Smooth muscle cell (in vitro differentiated cells): ENCODE results near the gene AKR7A3. TPM values are rescaled to one million over a fixed set of nuclear protein-coding genes. Genes with fewer than 3 reads are reported as not detected.

ENCODE experiments used
- DNase-seq: peaks from one replicate; lab custom pipeline; 2025; ENCODE audit not compliant: unreplicated experiment; lab: John Stamatoyannopoulos, UW
- H2AFZ ChIP-seq: fragments of 200-600 bp; sonication (generic); 2 replicates; pipeline ENCODE4 v1.6.0; 2016; ENCODE audit warnings: antibody characterized with exemption, low read depth, mild to moderate bottlenecking
- H3F3A ChIP-seq: fragments of 200-600 bp; sonication (generic); 2 replicates; pipeline ENCODE4 v1.6.0; 2017; ENCODE audit warnings: antibody characterized with exemption, low read depth
- H3K27ac ChIP-seq: fragments of 200-600 bp; sonication (generic); 2 replicates; pipeline ENCODE4 v1.5.1; 2016; ENCODE audit warnings: low read depth, mild to moderate bottlenecking
- H3K27me3 ChIP-seq: fragments of 200-600 bp; sonication (generic); 2 replicates; pipeline ENCODE4 v1.6.1; 2016; ENCODE audit warnings: low read depth, mild to moderate bottlenecking
- H3K36me3 ChIP-seq: fragments of 200-600 bp; sonication (generic); 2 replicates; pipeline ENCODE4 v1.5.1; 2016; ENCODE audit warnings: low read depth
- H3K4me1 ChIP-seq: fragments of 200-600 bp; sonication (generic); 2 replicates; pipeline ENCODE4 v1.5.1; 2016; ENCODE audit warnings: low read depth
- H3K4me2 ChIP-seq: fragments of 200-600 bp; sonication (generic); 2 replicates; pipeline ENCODE4 v1.6.0; 2016; ENCODE audit warnings: mild to moderate bottlenecking
- H3K4me3 ChIP-seq: fragments of 200-600 bp; sonication (generic); 2 replicates; pipeline ENCODE4 v1.5.1; 2016; ENCODE audit warnings: mild to moderate bottlenecking
- H3K79me2 ChIP-seq: fragments of 200-600 bp; sonication (generic); 2 replicates; pipeline ENCODE4 v1.6.0; 2016; ENCODE audit warnings: low read depth, mild to moderate bottlenecking
- H3K9ac ChIP-seq: fragments of 200-600 bp; sonication (generic); 2 replicates; pipeline ENCODE4 v1.6.0; 2016; ENCODE audit warnings: low read depth
- H3K9me3 ChIP-seq: fragments of 200-600 bp; sonication (generic); replicated peaks from 2 replicates; pipeline ENCODE4 v1.5.1; 2016; ENCODE audit warnings: low read depth
- H4K20me1 ChIP-seq: fragments of 200-600 bp; sonication (generic); 2 replicates; pipeline ENCODE4 v1.6.0; 2016; ENCODE audit warnings: low read depth
- CTCF ChIP-seq: fragments of 200-600 bp; sonication (generic); IDR thresholded peaks from 2 replicates; pipeline ENCODE4 v1.5.1; 2017; ENCODE audit warnings: borderline replicate concordance, mild to moderate bottlenecking, antibody characterized with exemption; ENCODE audit not compliant: insufficient read depth, poor library complexity, severe bottlenecking
- WGBS: methylation state at CpG from one replicate; pipeline ENCODE4 v1.1.7; 2016; ENCODE audit warnings: low lambda C conversion rate; 5-methylcytosine and 5-hydroxymethylcytosine counted together
- polyA plus RNA-seq: library from polyadenylated mRNA; unstranded; fragments of >200 nt; fragmentation: Nextera tagmentation; extraction: Ambion mirVana; gene quantifications from 2 replicates; pipeline ENCODE4 v1.2.1, GENCODE V29; 2016
- total RNA-seq: library from RNA; depleted of rRNA; stranded (reverse); fragments of >200 nt; gene quantifications from 2 replicates; pipeline ENCODE4 v1.2.3, GENCODE V29; 2014

AKR7A3 gene
- total and polyA plus RNA-seq, 2 experiments from 2014 or later = 0.62 to 0.85 TPM

DNA sequence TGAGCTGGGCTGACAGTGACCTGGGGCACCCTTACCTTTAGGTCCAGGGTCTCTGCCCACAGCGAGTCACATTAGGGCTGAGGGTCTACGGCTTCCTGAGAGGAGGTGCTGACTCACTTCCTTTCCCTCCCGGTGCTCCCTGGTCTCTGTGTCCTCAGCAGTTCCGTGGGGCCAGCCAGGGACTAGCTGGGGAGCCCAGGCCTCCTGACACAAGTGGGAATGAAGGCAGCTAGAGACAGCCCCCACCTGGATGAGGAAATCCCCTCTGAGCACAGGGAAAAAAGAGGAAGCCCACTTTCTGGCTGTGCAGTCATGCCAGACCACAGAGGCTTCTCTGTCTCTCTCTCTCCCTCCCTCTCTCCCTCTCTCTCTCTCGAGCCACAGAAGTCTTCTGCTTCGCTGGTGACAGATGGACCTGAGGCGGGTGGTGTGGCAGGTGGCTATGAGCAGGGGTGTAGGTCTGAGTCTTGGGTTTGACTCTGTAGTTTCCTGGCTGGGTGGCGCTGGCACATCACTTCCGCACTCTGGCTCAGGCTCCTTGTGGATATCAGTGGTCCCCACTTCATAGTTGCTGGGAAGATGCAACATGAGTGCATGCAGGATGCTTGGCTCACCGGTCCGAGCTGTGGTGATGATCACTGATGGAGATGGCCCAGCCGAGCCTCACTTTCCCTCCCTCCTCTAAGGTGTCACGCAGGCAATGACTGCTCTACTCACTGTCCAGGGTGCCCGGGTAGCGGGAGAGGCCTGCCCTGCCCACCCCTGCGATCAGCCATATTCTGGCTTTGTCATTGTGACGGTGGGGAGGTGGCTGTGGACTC lies 27.0 kb upstream of the AKR7A3 start:
- H3K4me1 ChIP-seq = peaks cover 3% of the 10 kb centered on the region
- H3K9me3 ChIP-seq = no peaks in the 10 kb centered on the region
- no peak for TF ChIP-seq CTCF
- H3K4me3 ChIP-seq = no peak overlapping the region
- DNase-seq = no peak
- H4K20me1 ChIP-seq = peaks cover 24% of the 10 kb centered on the region
- H3K4me2 ChIP-seq = peak overlapping the region; percentile 8
- no peak overlapping the region for H2AFZ ChIP-seq
- H3K9ac ChIP-seq = no peak overlapping the region
- WGBS = 74% methylated on average over 17 of the region's 17 CpGs
- no peaks in the 10 kb centered on the region for H3F3A ChIP-seq
- no peaks in the 10 kb centered on the region for H3K79me2 ChIP-seq
- H3K27me3 ChIP-seq = no peaks in the 10 kb centered on the region
- no peak overlapping the region for H3K27ac ChIP-seq
- H3K36me3 ChIP-seq = no peaks in the 10 kb centered on the region

- H3K4me1 ChIP-seq = peaks cover 3% of the 10 kb centered on the region
- no peak for DNase-seq
- no peak overlapping the region for H3K9ac ChIP-seq
- H3K4me2 ChIP-seq = no peak overlapping the region
- H3K27ac ChIP-seq = no peak overlapping the region
- 94% methylated on average over 10 of the region's 10 CpGs for WGBS
- peaks cover 4% of the 10 kb centered on the region for H3K79me2 ChIP-seq
- no peak overlapping the region for H2AFZ ChIP-seq
- no peak for TF ChIP-seq CTCF
- H3K4me3 ChIP-seq = no peak overlapping the region
- H3K27me3 ChIP-seq = no peaks in the 10 kb centered on the region
- no peaks in the 10 kb centered on the region for H3K36me3 ChIP-seq
- H3K9me3 ChIP-seq = no peaks in the 10 kb centered on the region
- H3F3A ChIP-seq = no peaks in the 10 kb centered on the region
- peaks cover 34% of the 10 kb centered on the region for H4K20me1 ChIP-seq
These were observed 25.7 kb upstream of the AKR7A3 start for GRCh38 chr1:19313961-19314882.

GRCh38 chr1:19313636-19313959 lies 25.0 kb upstream of the AKR7A3 start:
- Histone ChIP-seq H3K4me2 (peak overlapping the region; percentile 97), H3K4me3 (no peak overlapping the region), H3K79me2 (peaks cover 4% of the 10 kb centered on the region), H2AFZ (no peak overlapping the region), H3K36me3 (no peaks in the 10 kb centered on the region), H3K9ac (no peak overlapping the region), H3K9me3 (no peaks in the 10 kb centered on the region), H3K27ac (no peak overlapping the region), H3K4me1 (peaks cover 3% of the 10 kb centered on the region), H4K20me1 (peaks cover 37% of the 10 kb centered on the region), H3K27me3 (no peaks in the 10 kb centered on the region), H3F3A (no peaks in the 10 kb centered on the region)
- no peak for TF ChIP-seq CTCF
- DNase-seq = no peak
- WGBS = 90% methylated on average over 4 of the region's 4 CpGs
